CD4-positive, alpha-beta T cell treated with Interleukin-4 for 1 hour (primary cell): ENCODE measurements around the gene LRRC46.

Experiments
- DNase-seq, 2 donors: peaks; one replicate each; pipeline ENCODE4 v3.0.0-alpha.2; 2020 to 2022

Gene LRRC46

DNA sequence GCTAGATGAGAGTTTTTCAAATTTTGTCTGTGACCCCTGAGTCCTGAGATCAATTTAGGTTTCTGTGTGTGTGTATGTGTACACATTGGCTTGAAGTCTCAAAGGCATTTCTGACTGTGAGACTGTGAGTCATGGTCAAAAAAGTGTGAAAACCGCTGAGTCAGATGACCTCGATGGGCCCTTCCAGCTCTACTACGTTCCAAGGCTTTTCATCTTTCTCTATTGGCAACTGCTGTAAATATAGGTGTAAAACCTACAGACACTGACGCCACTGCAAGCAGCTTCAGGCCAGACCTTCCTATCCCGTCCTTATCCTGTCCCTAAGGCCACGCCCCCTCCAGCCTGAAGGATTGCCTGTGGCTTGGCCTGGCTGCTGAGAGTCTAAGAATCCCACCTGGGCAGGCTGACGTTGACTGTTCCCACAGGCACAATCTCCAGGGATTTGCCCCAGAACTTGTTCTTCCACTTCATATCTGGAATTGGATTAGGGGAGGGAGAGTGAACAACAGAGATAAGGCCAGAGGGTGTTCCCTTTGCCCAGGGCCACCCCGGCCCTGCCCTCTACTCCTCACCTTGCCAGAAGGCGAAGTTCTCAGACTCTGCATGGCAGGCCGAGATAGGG is 21.2 kb upstream of the LRRC46 start:
- peak; percentile 41 to 51 for DNase-seq

DNA sequence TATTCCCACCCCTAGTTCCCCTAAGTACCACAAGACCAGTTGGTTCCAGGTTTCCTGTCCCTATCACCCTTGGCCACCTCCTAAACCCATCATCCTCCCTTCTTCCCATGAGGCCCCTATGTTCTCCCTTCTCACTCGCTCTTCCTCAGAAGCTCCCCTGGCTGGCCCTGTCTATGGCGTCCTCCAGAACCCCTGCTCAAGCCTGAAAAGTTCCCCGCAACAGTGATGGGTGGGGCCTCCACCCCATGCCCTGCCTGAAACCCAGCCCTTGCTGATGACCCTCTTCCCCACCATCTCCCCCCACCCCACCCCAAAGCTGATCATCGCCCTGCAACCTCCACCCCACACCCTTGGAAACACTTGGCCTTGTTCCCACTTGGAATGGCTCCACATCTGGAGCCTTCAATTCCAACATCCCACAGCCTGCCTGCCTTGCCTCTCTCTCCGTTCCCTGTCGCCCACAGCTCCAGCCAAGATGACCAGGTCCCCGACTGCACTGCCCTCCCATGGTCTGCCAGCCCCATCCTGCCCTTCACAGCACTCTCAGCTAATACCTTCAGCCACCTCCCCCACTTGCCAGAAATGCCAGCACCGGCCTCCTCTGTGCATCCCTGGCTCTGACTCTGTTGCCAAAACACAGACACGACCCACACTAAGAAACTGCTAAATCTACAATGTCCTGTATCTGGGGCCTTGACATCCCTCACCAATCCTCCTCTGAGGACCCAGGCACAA is 20.4 kb upstream of the LRRC46 start:
- DNase-seq, result no peak

DNA sequence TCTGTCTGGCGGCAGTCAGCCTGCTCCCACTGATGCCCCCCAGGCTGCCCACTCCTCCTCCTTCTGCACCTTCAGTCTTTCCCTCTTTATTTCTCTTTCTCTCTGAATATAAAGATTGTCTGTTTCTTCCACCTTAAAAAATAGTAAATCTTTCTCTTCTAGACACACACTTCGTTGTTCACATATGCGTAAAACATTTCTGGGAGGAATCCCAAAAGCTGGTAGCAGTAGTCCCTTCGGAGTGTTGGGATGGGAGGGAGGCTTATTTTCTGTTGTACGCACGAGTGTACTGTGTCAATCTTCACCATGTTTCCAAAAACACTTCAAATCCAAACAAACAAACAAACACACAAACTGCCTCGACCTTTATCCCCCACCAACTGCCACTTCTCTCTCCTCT is 19.8 kb upstream of the LRRC46 start:
- DNase-seq, result no peak

DNA sequence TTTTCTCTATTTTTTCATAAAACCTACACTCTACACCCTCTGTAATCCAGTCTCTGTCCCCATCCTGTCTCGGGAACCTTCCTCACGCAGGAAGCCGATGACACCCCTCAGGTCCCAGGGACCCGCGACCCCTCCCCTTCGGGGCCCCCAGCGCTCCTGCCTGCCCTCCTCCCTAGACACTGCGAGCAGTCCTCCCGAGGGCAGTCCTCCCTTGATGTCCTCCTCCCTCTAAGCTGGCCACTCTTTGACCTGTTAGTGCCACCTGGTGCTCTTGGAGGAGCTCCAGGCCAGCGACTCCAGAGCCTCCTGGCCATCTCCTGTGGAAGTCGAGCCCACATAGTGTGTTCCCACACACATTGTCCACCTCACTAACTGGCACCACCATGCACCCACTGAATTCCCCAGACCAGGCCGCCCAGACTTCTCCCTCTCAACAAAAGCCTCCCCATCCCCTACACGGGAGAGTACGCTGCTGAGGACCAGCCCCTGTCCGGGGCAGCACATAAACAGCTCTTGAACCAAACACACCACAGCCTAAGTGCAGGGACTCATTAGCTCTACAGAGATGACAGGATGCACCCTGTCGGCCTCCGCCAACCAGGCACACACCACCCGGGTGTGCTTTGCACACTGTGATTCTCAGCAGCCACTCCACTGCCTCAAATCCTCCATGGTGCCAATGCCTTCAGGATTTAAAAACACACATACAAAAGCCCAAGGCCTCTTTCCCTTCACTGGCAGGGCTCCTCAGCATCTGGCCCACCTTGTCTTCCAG is 19.1 kb upstream of the LRRC46 start:
- DNase-seq, result no peak

DNA sequence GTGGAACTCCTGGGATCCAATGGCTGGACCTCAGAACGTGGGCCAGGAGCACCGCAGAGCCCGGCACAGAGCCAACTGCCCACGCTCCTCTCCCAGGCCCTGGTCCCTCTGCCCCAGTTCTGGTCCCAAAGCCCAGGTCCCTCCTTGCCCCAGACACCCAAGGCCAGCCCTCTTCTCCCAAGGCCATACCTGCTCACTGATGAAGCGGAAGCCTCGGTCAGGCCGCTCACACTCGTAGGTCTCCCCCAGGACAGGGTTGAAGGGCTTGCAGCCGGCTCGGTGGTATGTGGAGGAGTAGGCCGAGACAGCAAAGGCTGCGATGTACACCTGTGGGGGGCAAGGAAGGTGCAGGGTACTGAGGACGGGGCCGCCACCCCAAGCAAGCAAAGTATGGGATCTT is 18.4 kb upstream of the LRRC46 start:
- no peak for DNase-seq

DNA sequence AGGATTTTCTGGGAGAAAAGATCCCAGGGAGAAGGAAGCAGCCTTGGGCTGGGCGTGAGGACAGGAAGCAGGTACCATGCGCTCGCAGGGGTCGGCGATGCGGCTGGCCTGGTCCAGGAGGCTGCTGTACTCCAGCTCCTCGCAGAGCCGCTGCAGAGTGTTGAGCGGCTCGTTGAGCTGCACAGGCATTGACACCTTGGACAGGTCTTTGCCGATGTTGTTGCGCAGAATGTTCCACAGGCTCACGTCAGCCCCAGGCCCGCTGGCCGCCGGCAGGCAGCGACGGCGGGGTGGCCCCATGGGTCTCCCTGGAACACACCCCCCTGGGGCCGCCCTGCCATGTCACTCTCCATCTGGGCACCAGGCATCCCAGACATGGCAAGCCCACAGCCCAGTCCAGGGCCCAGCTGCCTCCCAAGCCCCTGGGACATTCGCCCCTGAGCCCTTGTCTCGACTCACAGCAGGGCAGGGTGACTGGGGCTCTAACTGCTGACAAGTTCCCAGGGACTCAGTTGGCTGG is 17.9 kb upstream of the LRRC46 start:
- DNase-seq, result no peak

DNA sequence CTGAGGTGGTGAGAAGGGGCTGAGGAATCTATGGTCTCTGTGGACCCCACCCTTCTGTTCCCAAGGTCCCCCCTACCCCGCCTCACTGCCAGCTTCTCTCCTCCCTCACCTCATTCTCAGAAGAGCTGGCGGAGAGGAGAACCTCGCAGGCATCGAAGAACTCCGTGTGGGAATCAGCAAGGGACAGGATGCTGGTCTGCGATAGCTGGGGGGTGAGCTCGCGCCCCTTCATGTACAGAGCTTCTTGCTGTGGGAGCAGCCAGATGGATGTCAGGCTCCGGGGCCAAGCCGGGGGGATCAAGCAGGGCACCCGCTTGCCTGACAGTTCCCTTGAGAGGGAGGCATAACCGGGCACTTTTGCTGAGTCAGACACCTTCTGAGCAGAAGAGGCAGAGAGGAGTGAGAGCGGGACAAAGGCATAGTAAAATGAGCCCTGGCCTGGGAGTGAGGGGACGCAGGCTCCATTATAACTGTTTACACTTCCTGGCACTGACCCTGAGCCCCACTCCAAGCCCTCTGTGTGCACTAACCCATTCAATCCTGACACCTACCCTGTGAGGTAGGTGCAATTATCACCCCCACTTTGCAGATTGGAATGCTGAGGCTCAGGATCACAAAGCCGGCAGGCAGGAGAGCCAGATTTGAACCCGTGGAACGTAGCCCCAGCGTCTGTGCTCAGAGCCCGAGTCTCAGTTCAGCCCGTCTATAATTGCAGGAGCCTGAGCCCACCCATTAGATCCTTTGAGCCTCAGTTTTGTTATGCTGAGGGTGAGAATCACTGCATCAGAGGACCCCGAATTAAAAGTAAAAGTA is 16.2 kb upstream of the LRRC46 start:
- no peak for DNase-seq

DNA sequence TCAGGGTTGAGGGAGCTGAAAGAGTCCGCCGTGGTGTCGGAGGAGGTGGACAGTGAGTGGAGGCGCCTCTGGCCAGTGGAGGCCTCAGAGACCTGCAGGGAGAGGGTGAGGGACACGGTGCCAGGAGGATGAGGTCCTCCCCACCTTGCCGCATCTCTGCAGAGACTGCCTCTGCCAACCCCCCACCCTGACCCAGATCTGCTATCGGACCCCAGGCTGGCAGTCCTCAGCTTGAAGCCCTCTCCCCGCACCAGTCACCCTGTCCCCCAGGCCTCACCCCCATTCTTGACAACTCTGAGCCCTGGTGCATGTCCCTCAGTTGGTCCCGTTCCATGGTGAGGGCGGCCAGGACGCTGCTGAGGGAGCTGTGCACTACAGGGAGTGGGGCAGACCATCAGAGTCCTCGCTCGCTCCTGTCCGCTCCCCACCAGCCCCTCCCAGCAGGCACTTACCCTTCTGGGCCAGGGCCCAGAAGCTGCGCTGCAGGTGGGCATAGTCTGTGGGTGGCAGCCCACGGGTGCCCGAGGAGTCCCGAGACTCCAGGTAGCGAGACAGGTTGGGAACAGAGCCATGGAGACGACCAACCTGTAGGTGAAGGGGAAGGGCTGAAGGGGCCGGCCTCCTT is 15.2 kb upstream of the LRRC46 start:
- no peak for DNase-seq

DNA sequence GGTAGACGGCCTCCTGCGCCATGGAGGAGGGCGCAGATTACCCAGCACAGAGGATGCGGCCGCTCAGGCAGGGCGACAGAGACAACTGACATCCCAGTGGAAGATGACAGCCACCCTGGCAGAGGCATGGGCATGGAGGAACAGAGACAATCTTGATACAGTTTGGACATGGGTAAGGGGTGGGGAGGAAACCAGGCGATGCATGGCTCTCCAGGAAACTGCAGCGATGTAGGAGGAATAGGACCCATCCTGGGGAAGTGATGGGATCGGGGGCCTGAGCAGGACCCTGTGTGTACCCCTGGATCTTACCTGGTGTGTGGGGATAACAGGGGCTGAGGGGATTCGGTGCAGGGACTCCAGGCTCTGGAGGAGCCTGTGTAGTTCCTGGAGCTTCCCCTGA is 14.5 kb upstream of the LRRC46 start:
- no peak for DNase-seq

DNA sequence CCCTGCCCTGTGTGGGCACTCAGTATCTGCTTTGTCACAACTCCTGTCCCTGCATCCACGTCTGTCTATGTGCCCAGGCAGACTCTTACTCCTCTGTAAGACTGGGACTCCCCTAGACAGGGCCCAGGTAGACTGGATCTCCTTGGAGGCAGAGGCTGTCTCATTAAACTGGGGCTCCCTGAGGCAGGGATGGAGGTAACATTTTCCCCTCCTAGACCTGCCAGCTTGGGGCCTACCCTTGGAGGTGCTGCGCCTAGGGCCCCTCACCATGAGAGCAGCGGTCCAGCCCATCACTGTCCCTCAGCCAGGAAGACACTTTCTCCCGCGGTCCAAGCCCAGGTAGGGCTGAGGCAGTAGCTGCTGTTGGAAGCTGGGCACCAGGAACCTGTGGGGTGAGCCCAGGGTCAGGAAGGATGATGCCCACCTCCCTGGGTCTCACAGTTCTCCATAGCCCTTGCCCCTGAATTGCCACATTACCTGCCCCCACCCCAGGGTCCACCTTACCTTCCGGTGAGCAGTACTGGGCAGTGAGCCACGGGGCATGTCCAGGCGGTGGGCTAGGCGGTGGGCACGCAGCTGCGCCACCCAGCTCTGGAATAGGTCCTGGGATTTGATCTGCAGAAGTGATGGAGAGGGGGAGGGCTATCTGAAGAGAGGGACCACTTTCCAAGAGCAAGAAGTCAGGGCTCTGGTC is 13.3 kb upstream of the LRRC46 start:
- no peak for DNase-seq

DNA sequence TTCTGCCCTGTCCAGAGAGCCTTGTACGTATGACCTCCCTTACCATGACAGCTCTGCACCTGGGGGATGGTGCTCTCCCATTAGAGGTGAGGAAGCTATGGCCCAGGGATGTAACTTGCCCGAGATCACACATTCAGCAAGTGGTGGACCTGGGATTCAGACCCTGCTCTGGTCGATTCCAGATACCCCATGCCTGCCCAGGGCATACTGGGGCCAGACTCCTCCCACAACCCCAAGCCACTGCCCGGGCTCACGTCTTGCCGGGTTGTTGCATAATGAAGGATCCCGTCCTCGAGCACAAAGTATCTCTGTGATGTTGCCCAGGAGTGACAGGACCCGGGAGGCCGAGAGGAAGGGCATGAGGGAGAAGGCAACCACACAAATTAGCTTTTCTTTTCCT is 12.0 kb upstream of the LRRC46 start:
- DNase-seq, result no peak

DNA sequence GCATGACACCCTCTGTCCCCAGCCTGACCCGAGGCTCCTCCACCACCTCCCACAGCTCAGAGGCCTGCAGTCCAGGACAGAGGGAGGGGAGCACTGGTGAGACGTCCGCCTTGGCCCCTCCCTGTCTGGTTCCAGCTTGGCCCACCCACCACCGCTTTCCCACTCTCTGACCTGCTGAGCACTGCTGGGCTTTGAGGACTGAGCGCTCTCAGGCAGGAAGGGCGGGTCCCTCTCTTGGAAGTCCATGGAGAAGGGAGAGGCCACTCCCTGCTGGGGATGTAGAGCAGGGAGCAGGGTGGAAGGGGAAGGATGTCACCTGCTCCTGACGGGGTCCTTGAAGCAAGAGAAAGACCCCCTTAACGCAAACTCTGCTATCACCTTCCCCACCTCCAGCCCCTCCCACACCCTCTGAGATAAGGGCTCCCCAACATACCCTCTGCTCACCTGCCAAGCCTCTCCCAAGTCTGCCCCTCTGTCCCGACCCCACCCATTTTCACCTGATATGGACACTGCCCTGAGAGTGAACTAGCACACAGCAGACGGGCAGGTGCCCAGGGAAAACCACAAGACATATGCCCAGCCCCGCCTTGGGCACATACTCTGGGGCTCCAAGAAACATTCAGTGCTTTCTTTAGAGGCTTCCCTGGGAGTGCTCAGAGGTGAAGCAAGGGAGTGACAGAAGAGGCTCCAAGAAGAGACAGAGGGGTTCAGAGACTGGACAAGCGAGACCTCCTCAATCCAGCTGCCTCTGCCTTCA is 11.3 kb upstream of the LRRC46 start:
- no peak for DNase-seq

DNA sequence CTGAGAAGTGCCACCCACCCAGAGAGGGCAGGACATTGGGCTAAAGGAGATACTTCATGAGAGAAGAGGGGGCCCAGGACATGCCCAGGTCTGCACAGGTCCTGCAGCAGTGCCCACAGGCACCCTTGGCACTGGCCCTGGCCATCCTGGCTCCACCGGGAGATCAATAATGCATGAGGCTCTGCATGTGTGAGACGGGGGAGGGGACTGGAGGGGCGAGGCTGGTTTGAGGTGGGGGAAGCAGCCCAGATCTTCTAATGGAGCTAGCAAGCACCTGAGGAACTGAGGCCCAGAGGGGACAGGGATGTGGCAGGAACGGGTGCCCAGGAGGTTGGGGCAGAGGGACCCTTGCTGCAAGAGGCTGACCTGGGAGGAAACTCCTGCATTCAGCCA is 10.4 kb upstream of the LRRC46 start:
- DNase-seq, result no peak

DNA sequence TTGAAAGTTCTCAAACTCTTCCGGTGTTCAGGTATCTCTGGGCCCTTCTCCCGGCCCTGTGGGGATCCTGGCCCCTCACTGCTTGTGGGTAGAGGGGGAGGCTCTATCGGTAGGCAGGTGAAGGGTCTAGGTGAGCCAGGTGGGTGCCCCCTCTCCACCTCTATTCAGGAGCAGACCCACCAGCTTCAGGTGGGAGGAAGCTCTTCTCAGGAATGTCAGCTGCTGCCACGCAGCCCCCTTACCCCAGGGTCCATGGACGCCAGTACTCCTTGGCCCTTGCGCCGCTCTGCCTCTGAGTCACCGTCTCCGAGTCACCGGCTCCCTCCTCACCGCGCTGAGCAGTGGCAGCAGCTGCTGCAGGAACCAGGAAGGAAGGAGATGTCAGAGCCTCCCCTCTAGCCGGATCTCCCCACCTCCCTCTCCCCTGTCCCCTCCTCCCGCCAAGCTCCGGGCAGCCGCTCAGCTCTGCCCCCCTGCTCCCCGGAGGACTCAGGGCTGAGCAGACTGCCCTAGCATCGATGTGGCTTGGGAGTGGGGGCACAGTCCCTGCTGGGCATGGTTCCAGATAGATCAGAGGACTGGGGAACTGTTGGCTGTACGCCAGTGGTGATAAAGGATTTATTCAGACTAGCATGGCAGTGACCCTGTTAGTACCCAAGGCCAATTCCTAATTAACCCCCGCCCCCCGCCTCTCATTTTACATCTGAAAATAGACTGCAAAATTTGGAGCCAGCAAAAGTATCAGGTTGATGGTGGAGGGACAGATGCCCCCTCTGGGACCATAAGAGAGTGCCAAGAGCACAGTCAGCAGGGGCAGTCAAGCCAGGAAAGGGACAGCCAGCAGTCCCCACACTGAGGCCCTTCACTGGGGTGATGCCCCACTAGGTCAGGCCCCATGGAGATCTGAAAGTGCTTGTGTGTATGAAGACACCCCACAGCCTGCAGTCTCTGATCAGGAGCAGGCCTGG is 9.8 kb upstream of the LRRC46 start, which contains the start of gene OSBPL7:
Gene OSBPL7, minus strand, starts transcription at position 371 of the 968 bp plus-strand sequence. CDS start 1,516 bp downstream, outside the sequence.
- peak; percentile 87 for DNase-seq

DNA sequence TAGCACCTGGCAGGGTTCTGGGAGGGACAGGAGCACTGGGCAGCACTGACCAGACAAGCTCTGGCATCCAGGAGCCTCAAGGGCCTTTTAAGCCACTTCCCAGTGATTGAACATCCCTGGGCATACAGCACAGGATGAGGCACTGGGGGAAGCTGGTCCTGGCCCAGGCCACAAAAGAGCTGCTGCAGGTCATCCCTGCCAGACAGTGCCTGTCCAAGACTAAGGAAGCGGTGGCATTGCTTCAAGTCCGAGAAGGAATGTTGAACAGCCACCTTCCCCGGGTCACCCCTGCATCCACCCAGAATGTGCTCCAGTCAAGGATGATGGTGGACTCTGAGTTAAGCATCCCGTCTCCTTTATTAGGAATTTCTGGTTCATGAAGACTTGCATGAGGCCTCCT is 8.7 kb upstream of the LRRC46 start:
- DNase-seq, result no peak

DNA sequence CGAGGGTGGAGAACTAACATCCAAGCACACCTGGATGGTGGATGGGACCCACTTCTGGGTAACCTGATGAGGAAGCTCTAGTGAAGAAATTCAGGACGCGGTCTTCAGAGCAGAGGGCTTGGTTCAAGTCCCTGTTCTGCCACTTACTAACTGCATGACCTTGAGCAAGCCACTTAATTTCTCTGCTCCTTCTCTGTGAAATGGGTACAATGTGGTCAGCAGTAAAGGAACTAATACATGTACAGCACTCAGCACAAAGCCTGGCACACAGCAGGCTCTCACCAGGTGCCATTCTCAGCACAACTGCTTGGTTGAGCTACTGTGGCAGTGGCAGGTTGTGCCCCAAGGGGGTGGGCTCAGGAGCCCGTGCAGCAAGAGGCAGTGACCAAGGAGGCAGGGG is 8.0 kb upstream of the LRRC46 start:
- DNase-seq, result no peak

DNA sequence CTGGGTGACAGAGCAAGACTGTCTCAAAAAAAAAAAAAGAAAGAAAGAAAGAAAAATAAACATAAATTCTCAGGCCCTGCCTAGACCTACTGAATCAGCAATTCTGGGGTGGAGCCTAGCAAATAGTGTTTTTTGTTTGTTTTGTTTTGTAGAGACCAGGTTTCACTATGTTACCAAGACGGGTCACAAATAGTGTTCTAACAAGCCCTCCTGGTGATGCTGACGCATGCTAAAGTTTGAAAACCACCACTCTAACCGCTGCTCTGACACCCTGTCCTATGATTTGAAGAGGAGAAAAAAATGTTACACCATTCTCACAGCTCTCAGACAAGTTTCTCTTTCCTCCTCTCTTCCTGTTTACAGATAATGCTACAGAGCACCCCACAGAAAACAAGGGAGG is 1.6 kb upstream of the LRRC46 start:
- DNase-seq, result peak; percentile 85 to 93

DNA sequence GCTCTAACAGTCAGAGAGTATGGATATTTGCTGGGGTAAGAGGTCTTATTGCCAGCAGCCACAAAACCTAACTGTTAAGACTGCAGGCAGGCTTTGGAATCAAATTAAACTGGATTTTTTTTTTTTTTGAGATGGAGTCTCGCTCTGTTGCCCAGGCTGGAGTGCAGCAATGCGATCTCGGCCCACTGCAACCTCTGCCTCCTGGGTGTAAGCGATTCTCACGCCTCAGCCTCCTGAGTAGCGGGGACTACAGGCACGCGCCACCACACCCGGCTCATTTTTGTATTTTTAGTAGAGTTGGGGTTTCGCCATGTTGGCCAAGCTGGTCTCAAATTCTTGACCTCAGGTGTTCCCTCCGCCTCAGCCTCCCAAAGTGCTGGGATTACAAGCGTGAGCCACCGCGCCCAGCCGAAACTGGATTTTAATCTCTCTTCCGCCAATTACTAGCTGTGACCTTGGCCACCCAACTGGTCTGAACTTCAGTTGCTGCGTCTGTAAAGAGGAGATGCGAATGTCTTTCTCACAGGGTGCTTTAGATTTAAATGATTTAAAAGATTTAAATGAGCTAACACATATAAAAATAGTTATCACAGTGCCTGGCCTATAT is 971 bp upstream of the LRRC46 start:
- no peak for DNase-seq

DNA sequence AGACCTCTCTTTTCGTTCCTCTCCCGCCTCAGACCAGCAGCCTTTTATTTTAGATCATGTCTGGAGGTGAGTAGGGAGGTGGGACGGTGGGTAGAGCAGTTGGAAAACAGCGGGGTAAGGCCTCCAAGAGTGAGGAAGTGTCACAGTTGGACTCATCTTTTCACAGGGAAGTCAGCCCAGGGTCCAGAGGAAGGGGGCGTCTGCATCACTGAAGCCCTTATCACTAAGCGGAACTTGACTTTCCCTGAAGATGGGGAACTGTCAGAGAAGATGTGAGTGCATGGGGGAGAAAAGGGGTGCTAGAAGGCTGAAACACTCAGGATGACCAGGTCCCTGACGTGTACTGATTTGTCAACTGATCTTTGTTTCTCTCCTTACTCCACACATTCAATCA is 461 bp downstream of the LRRC46 start:
- peak in 1 of 2 donors; percentile 33 for DNase-seq
